Aorta (tissue), 5 donors: ENCODE measurements around the gene PRMT2. TPM values are rescaled to one million over a fixed set of nuclear protein-coding genes. Genes with fewer than 3 reads are reported as not detected.

Experiments
- ATAC-seq: fragments of 200-7000 bp; cut with Tn5 transposase; one replicate; pipeline ENCODE4 v1.9.1; 2022; ENCODE audit warnings: moderate library complexity; ENCODE audit not compliant: low FRiP score
- DNase-seq, 2 donors: peaks; one replicate each; pipeline ENCODE4 v3.0.0-alpha.2; 2020
- H3K27ac ChIP-seq, 2 donors: one replicate each; pipeline ENCODE4 v1.5.1; 2013; ENCODE audit warnings: low read length in 2 of 2, mild to moderate bottlenecking in 2 of 2, moderate library complexity in 2 of 2, control low read depth in 1 of 2, inconsistent platforms in 1 of 2, low read depth in 1 of 2
- H3K27me3 ChIP-seq, 2 donors: one replicate each; pipeline ENCODE4 v1.6.1; 2013; ENCODE audit warnings: control low read depth in 1 of 2, low read length in 1 of 2, mild to moderate bottlenecking in 1 of 2, moderate library complexity in 1 of 2; ENCODE audit not compliant: insufficient read depth in 2 of 2, control insufficient read depth in 1 of 2
- H3K36me3 ChIP-seq, 2 donors: one replicate each; pipeline ENCODE4 v1.6.1; 2013; ENCODE audit warnings: control low read depth in 1 of 2, low read length in 1 of 2, mild to moderate bottlenecking in 1 of 2; ENCODE audit not compliant: insufficient read depth in 2 of 2, control insufficient read depth in 1 of 2
- H3K4me1 ChIP-seq, 2 donors: one replicate each; pipeline ENCODE4 v1.6.1; 2013; ENCODE audit warnings: low read length in 2 of 2, control low read depth in 1 of 2, mild to moderate bottlenecking in 1 of 2, moderate library complexity in 1 of 2; ENCODE audit not compliant: insufficient read depth in 2 of 2, control insufficient read depth in 1 of 2
- H3K4me3 ChIP-seq, 2 donors: one replicate each; pipeline ENCODE4 v1.5.1; 2013; ENCODE audit warnings: low read length in 2 of 2, control low read depth in 1 of 2, mild to moderate bottlenecking in 1 of 2
- H3K9me3 ChIP-seq: one replicate; pipeline ENCODE4 v1.6.1; 2013; ENCODE audit warnings: mild to moderate bottlenecking, low read length; ENCODE audit not compliant: control insufficient read depth
- WGBS, 2 donors: extraction: QIAGEN DNeasy Blood & Tissue Kit; methylation state at CpG; one replicate each; pipeline ENCODE4 v1.1.7; 2013; 5-methylcytosine and 5-hydroxymethylcytosine counted together
- intact Hi-C, 2 donors: fragments of 100-400 bp; cut with DNase I; formaldehyde crosslinking; loops; one replicate each; pipeline versions ENCODE4 v1.14.2 to v1.15.0; 2022
- polyA plus RNA-seq, 2 donors: library from polyadenylated mRNA; stranded (reverse); fragments of 200-250 nt; gene quantifications; one replicate each; pipeline ENCODE4 v1.2.3, GENCODE V29; 2013
- total RNA-seq, 2 donors: library from RNA; stranded (reverse); fragmentation: NEBNext Ultra II Directional; extraction: Animal tissue kit (Norgen Biotek cat#: 25700); gene quantifications; one replicate each; pipeline ENCODE4 v1.2.1, GENCODE V29; 2021
- donor health status: healthy with polysubstance abuse.
- donor health status: Bipolar disorder and iron deficiency.
- donor health status: DM: no; HTN: no; CAD: no.
- donor health status: DM: no; HTN: no; CAD: no.
- donor health status: DM: yes; HTN: yes; CAD: no.

Gene PRMT2
- total and polyA plus RNA-seq, 4 donors, result 118 to 140 (median 137) TPM

DNA sequence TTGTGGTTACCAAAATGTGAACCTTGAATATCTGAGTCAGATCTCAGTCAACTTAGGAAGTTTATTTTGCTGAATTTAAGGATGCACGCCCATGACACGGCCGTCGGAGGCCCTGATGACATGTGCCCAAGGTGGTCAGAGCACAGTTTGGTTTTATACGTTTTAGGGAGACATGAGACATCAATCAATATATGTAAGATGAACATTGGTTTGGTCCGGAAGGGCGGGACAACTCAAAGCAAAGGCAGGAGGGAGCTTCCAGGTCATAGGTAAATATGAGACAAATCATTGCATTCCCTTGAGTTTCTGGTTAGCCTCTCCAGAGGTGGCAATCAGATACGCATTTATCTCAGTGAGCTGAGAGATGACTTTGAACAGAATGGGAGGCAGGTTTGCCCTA, 1.0 kb upstream of the PRMT2 start:
- Histone ChIP-seq H3K4me3 (no peak overlapping the region), H3K9me3 (no peaks in the 10 kb centered on the region), H3K27ac (peak overlapping the region in 1 of 2 donors; percentile 47), H3K4me1 (no peaks in the 10 kb centered on the region), H3K27me3 (no peaks in the 10 kb centered on the region), H3K36me3 (no peaks in the 10 kb centered on the region)
- DNase-seq, result no peak
- intact Hi-C loops, result no loop called here
- ATAC-seq, result no peak
- 85 to 86% methylated on average over 8 of the region's 8 CpGs for WGBS, 2 donors

DNA sequence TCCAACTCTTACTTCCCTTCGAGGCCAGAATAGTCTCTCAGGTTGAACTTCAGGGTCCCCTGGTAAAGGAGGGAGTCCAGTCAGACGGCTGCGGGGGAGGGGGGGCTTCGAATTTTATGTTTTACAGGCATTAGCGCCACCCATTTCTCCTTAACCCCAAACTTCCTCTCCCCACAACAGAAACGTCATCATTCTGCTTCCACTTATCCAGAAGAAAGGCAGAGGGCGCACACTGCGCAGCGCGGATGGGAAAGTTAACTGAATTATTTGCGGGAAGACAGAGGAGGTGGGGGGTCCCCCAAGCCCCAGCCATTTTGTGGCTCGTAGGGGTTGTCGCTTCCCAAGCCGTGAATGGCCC, 529 bp upstream of the PRMT2 start:
- 0% methylated on average over 14 of the region's 14 CpGs for WGBS, 2 donors
- intact Hi-C loops, result no loop called here
- no peaks in the 10 kb centered on the region for H3K4me1 ChIP-seq
- ATAC-seq, result peak; percentile 84
- H3K9me3 ChIP-seq, result no peaks in the 10 kb centered on the region
- peak in 1 of 2 donors; percentile 85 for DNase-seq
- peak overlapping the region; percentile 68 to 71 for H3K4me3 ChIP-seq
- peak overlapping the region; percentile 47 to 80 for H3K27ac ChIP-seq
- H3K27me3 ChIP-seq, result no peaks in the 10 kb centered on the region
- H3K36me3 ChIP-seq, result no peaks in the 10 kb centered on the region

GRCh38 chr21:46636181-46636512, 673 bp downstream of the PRMT2 start:
- no peak for ATAC-seq
- peak overlapping the region; percentile 66 to 75 for H3K4me3 ChIP-seq
- H3K27ac ChIP-seq, result peak overlapping the region in 1 of 2 donors; percentile 95
- no peaks in the 10 kb centered on the region for H3K4me1 ChIP-seq
- WGBS, 2 donors, result 3 to 4% methylated on average over 8 of the region's 8 CpGs
- no peaks in the 10 kb centered on the region for H3K36me3 ChIP-seq
- DNase-seq, result no peak
- no peaks in the 10 kb centered on the region for H3K27me3 ChIP-seq
- H3K9me3 ChIP-seq, result no peaks in the 10 kb centered on the region
- intact Hi-C loops, result no loop called here

GRCh38 chr21:46636550-46637285, 1.2 kb downstream of the PRMT2 start:
- no peak for ATAC-seq
- 44 to 48% methylated on average over 7 of the region's 7 CpGs for WGBS, 2 donors

DNA sequence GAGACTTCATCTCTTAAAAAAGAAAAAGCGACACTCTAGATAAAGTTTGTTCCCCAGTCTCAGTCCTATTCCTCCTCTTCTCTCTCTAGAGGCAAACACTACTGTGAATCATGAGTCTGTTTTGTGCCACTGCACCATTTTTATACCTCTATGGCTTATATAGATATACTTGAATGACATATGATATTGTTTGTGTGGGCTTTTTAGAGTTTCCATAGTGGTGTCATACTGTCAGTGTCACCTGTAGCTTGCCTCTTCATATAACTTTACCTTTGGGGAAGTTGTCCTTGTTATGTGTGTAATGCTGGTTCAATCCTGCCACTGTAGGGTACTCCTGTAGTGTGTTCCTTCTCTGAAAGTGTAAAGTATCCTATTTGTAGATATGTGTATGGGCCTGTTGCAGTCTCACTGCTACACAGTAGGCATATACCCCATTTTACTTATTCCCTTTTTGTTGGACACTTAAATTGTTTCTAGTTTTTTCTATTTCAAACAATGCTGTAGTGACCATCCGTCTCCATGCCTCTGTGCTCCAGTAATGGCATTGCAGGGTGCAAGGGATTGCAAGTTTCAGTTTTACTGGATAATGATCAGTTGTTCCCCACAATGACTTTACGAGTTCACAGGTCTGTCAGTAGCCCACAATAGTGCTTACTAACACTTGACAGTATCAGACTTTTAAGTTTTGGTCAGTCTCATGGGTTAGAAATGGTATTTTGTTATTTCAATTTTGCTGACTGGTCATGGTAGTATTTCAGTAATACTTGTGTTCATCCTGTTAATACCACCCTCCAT, 2.7 kb downstream of the PRMT2 start:
- Histone ChIP-seq H3K27me3 (no peaks in the 10 kb centered on the region), H3K36me3 (no peaks in the 10 kb centered on the region), H3K4me3 (no peak overlapping the region), H3K4me1 (no peaks in the 10 kb centered on the region), H3K27ac (no peak overlapping the region), H3K9me3 (no peaks in the 10 kb centered on the region)
- 17 to 24% methylated on average over 3 of the region's 3 CpGs for WGBS, 2 donors
- no peak for ATAC-seq
- intact Hi-C loops, result no loop called here
- DNase-seq, result no peak

More at GRCh38 chr21:46636550-46637285, 1.2 kb downstream of the PRMT2 start:
- intact Hi-C loops, result no loop called here
- no peak for DNase-seq
- no peak overlapping the region for H3K27ac ChIP-seq
- no peaks in the 10 kb centered on the region for H3K9me3 ChIP-seq
- no peaks in the 10 kb centered on the region for H3K36me3 ChIP-seq
- no peaks in the 10 kb centered on the region for H3K27me3 ChIP-seq
- H3K4me1 ChIP-seq, result no peaks in the 10 kb centered on the region
- H3K4me3 ChIP-seq, result peak overlapping the region; percentile 66 to 75

DNA sequence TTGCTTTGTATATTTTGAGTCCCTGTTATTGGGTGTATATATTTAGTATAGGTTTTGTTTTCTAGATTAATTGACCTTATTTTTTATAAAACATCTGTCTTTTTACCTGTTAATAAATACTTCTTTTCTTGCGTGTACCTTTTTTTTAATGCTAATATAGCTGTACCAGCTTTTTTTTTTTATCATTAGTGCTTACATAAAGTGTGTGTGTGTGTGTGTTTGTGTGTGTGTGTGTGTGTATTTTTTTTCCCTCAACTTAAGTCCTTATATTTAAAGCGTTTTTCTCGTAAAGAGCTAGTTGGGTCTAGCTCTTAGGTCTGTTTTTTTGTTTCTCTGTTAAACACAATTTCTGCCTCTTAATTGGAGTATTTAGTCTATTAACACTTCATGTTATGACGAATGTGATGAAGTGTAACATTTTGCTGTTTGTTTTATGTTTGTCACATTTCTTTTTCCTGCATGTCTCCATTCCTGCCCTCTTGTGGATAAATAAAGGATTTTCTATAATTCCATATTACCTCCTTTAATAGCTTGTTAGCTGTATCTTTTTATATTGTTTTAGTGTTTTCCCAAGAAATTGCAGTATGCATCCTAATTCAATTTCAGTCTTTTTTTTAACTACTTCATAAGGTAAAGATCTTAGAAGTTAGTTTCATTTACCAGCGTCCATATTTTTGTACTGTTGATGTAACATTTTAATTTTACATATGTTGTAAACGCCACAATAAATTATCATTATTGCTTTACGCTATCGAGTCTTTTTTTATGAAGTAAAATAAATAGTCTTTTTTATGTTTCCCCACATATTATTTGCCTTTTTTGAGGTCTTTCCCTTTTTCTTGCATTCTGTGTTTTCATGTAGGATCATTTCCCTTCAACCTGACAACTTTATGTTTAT, 4.3 kb downstream of the PRMT2 start:
- Histone ChIP-seq H3K36me3 (peaks cover 3 to 4% of the 10 kb centered on the region in 2 donors), H3K27me3 (no peaks in the 10 kb centered on the region), H3K9me3 (no peaks in the 10 kb centered on the region), H3K4me3 (no peak overlapping the region), H3K4me1 (no peaks in the 10 kb centered on the region), H3K27ac (no peak overlapping the region)
- intact Hi-C loops, result no loop called here
- ATAC-seq, result no peak
- no peak for DNase-seq
- WGBS, 2 donors, result 78 to 82% methylated on average over 8 of the region's 8 CpGs

- Histone ChIP-seq H3K9me3 (no peaks in the 10 kb centered on the region), H3K36me3 (peaks cover 3 to 5% of the 10 kb centered on the region in 2 donors), H3K27me3 (no peaks in the 10 kb centered on the region), H3K4me3 (no peak overlapping the region), H3K4me1 (no peaks in the 10 kb centered on the region), H3K27ac (no peak overlapping the region)
- DNase-seq, result no peak
- WGBS, 2 donors, result 68 to 72% methylated on average over 8 of the region's 8 CpGs
- intact Hi-C loops, result no loop called here
- no peak for ATAC-seq
These were observed 6.2 kb downstream of the PRMT2 start for GRCh38 chr21:46641656-46642055.

DNA sequence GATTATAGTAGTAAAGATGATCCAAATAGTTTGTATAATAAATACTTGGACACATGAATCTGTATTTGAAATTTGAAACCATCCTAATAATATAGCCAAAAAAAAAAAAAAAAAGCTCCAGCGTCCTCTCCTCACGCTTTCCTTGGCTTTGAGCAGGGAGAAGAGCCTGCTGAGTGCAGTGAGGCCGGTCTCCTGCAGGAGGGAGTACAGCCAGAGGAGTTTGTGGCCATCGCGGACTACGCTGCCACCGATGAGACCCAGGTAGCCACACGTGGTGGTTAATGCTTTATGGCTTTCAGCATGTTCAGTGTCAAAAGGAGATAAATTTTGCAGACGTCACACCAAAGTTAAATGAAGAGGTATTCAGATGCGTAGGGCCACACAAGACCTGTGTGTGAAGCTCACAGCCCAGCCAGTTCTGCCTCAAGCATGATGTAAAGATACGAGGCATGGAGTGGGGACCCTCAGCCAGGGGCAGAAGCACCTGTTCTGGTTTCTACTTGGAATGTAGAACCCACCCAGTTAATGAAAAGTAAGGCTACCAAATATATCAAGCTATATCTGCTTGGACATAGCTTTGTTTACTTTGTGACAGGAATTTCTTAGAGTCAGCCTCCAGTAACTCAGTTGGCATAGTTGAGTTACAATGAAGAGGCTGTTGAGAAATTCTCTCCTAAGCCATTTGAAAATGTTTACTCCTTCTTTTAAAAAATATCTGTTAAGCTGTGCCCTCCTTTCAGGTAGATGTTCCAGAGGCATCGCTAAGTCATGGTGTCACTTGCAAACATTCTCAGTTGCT, 8.1 kb downstream of the PRMT2 start:
- Histone ChIP-seq H3K27me3 (no peaks in the 10 kb centered on the region), H3K36me3 (peaks cover 3 to 5% of the 10 kb centered on the region in 2 donors), H3K27ac (no peak overlapping the region), H3K9me3 (no peaks in the 10 kb centered on the region), H3K4me3 (no peak overlapping the region), H3K4me1 (no peaks in the 10 kb centered on the region)
- 77 to 78% methylated on average over 12 of the region's 12 CpGs for WGBS, 2 donors
- DNase-seq (no peak), ATAC-seq (no peak)
- intact Hi-C loops, result no loop called here
